H54 (cell line): ENCODE results near the gene MICAL3.

Source experiments
- DNase-seq: peaks from one replicate; pipeline ENCODE4 v3.0.0; 2011; ENCODE audit warnings: low spot score, mixed read lengths; ENCODE audit not compliant: insufficient read length
- FAIRE-seq: peaks from 3 replicates; lab custom pipeline; 2011; peaks lifted over from hg19 to GRCh38; lab: Jason Lieb, UNC
- POLR2A ChIP-seq: IDR thresholded peaks from 2 replicates; pipeline ENCODE4 v1.6.1; 2011; ENCODE audit warnings: low read depth, mild to moderate bottlenecking, low read length

MICAL3 gene

GRCh38 chr22:17916226-17916889 lies 108.0 kb downstream of the MICAL3 start:
- DNase-seq (no peak), FAIRE-seq (no peak)
- TF ChIP-seq POLR2A, result no peak

GRCh38 chr22:17915676-17916075 lies 108.7 kb downstream of the MICAL3 start:
- TF ChIP-seq POLR2A, result no peak
- no peak for DNase-seq
- no peak for FAIRE-seq

DNA sequence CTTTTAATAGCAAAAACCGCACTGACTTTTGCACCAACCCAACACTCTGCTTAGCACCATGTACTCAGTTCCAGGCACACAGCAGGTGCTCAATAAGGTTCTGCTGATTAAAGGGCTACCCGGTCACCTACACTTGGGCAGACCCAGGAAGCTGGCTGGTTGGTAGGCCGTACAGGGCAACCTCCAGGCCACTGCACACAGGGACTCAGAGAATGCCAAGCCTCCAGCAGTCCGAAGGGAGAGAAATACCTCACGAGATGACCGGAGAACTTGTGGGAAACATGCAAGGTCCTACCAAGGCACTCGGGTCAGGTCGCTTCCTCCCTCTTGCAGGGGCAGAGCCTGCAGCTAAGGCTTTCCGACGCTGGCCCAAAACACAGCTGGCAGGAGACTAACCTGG lies 109.2 kb downstream of the MICAL3 start:
- TF ChIP-seq POLR2A, result no peak
- no peak for FAIRE-seq

GRCh38 chr22:17914474-17914873 lies 109.9 kb downstream of the MICAL3 start:
- FAIRE-seq (no peak), DNase-seq (no peak)
- TF ChIP-seq POLR2A, result no peak

More for the DNA sequence above, 109.2 kb downstream of the MICAL3 start:
- no peak for DNase-seq

DNA sequence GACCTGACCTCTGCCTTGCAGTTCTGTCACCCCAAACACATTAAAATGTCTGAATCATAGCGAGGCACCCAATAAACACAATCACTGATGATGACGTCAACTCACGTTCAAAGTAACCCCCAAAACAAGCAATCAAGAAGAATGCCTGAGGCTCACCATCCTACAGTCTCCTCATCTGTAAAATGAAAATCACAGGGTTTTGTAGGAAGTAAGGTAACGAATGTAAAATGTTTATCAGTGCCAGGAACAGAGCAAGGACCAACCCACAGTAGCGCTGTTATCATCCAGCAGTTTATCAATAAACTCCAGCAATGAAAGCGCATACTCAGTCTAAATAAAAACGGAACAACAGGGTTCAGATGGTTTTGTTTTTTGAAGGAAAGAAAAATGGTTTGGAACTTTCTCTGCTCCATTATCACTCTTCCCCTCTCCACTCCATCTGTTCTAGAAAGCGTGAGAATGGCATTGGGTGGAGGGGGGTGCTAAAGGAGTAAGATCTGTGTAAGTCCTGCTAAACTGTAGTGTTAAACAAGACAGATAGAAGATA lies 110.5 kb downstream of the MICAL3 start:
- no peak for FAIRE-seq

DNA sequence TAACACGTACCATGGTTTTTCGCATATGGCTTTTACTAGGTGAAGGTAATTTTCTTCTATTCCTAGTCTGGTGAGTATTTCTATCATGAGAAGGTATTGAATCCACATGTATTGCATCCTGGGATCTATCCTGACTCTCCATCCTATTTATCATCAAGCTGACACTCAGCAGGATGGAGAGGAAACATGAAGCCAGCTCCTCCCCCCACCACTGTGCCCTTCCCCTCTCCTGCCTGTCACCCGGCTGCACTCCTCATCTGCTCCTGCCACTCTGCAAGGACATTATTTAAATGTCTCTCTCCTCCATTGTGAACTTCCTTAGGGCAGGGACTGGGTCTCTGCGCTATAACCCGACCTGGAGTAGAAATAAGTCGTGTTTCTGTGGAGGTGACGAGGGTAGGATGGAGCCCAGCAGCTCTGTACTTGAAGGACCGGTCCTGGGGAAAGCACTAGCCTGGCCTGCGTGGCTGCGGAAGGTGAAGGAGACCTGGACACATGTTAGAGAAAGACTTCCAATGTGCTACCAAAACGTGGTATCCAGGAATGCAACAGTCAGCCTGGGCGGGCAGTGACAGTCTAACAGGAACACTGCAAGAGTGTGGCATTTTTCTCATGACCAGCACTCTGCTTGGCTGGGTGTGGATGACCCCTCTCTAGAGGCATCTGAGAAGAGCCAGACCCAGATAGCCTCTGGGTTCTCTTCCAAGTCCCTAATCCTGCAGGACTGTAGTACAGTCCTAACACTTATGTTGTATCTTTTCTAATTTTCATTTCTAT lies 111.2 kb downstream of the MICAL3 start:
- no peak for FAIRE-seq
- no peak for DNase-seq
- no peak for TF ChIP-seq POLR2A

More for the DNA sequence above, 110.5 kb downstream of the MICAL3 start:
- DNase-seq, result no peak
- no peak for TF ChIP-seq POLR2A

GRCh38 chr22:17911887-17912286 lies 112.5 kb downstream of the MICAL3 start:
- DNase-seq (no peak), FAIRE-seq (no peak)
- TF ChIP-seq POLR2A, result no peak

- no peak for FAIRE-seq
- no peak for DNase-seq
- TF ChIP-seq POLR2A, result no peak
Observed at GRCh38 chr22:17911312-17911705, 113.1 kb downstream of the MICAL3 start.

DNA sequence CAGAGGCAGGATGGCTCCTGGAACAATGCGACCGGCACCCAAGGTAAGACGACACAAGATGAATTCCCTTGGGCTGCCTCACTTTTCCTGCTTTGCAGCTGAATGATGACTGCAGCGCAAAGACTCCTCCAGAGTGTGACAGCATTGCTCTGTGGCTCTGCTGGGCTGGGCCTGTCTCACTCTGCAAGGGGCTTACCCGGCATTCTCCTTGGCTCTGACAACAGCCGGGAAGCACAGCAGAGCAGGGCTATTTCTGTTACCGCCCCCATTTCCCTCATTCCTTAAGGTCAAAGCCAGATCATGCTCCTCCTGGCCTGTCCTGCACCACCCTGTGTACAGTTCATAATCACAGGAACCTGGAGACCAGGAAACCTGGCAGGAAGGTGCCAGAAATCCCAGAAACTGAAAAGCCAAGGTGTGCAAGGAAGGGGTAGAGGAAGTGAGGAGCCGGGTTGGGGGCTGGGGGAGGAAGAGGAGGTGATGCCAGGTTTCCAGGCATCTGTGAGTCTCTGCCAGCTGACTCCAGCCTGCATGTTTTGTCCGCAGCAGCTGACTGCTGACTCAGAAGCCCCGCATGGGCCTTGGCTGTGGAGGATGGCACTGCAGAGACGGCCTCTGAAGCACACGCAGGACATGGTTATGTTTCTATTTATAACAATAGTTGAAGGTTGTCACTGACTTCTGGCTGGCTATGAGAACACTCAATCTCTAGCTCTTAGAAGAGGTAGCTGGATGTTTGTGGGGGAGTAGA lies 113.6 kb downstream of the MICAL3 start:
- no peak for FAIRE-seq

GRCh38 chr22:17907748-17908051 lies 116.7 kb downstream of the MICAL3 start:
- DNase-seq, result no peak
- no peak for TF ChIP-seq POLR2A
- FAIRE-seq, result no peak

More for the DNA sequence above, 113.6 kb downstream of the MICAL3 start:
- DNase-seq, result peak; percentile 67
- TF ChIP-seq POLR2A, result no peak

- DNase-seq (no peak), FAIRE-seq (no peak)
- no peak for TF ChIP-seq POLR2A
Observed at GRCh38 chr22:17906978-17907747, 117.2 kb downstream of the MICAL3 start.

GRCh38 chr22:17905445-17905844 lies 118.9 kb downstream of the MICAL3 start:
- no peak for FAIRE-seq
- TF ChIP-seq POLR2A, result no peak
- DNase-seq, result no peak

GRCh38 chr22:17903564-17904295 lies 120.6 kb downstream of the MICAL3 start:
- FAIRE-seq (no peak), DNase-seq (no peak)
- no peak for TF ChIP-seq POLR2A
